K562 (cell line): ENCODE measurements around the gene PPARG. TPM values are rescaled to one million over a fixed set of nuclear protein-coding genes. Genes with fewer than 3 reads are reported as not detected.

Experiments
- ATAC-seq: fragments of 200-7000 bp; cut with Tn5 transposase; 3 replicates; pipeline ENCODE4 v1.9.1; 2020; ENCODE audit warnings: moderate library complexity
- BruUV-seq: library from RNA; stranded (reverse); fragments of 400-500 nt; replicated peaks from 2 replicates; lab custom pipeline; 2021; lab: Mats Ljungman, UMichigan
- CTCF ChIA-PET: fragments of 300-600 bp; formaldehyde crosslinking; extraction: SDS; loops from one replicate; lab custom pipeline; 2021; ENCODE audit warnings: low intra/inter-chr PET ratio; lab: Yijun Ruan, JAX
- POLR2A ChIA-PET: fragments of 300-600, 350-650 bp; sonication (Branson Sonifier 250); formaldehyde crosslinking; extraction: SDS; loops from one replicate; lab custom pipeline; 2021; ENCODE audit warnings: antibody characterized with exemption, inconsistent platforms; lab: Yijun Ruan, JAX
- DNase-seq, 4 experiments: peaks; one replicate each; pipeline versions ENCODE4 v3.0.0 to v3.0.0-alpha.2; 2011 to 2018; ENCODE audit warnings: low spot score in 3 of 4, mixed read lengths in 3 of 4; ENCODE audit errors: extremely low read depth in 1 of 4
- FAIRE-seq: peaks from 2 replicates; lab custom pipeline; 2011; peaks lifted over from hg19 to GRCh38; lab: Jason Lieb, UNC
- H2AFZ ChIP-seq: 2 replicates; pipeline ENCODE4 v1.6.0; 2011; ENCODE audit warnings: low read depth, low read length, control low read depth, inconsistent platforms
- H3K27ac ChIP-seq: fragments of 200-600 bp; 3 replicates; pipeline ENCODE4 v1.8.0; 2011; ENCODE audit warnings: low read depth, mild to moderate bottlenecking, control low read depth, inconsistent platforms, low read length, moderate library complexity, mixed read lengths; ENCODE audit errors: extremely low read depth
- H3K27me3 ChIP-seq, 2 experiments: fragments of 300-600 bp in 1 of 2; 2 replicates in 1 of 2; 3 replicates in 1 of 2; pipeline versions ENCODE4 v1.6.0 to v1.8.0; 2011; ENCODE audit warnings: inconsistent platforms in 2 of 2, low read length in 2 of 2, mild to moderate bottlenecking in 1 of 2, mixed read lengths in 1 of 2, moderate library complexity in 1 of 2; ENCODE audit not compliant: control insufficient read depth in 2 of 2, insufficient read depth in 2 of 2
- H3K36me3 ChIP-seq: fragments of 300-600 bp; 3 replicates; pipeline ENCODE4 v1.8.0; 2011; ENCODE audit warnings: mild to moderate bottlenecking, low read length, inconsistent platforms; ENCODE audit not compliant: control insufficient read depth, insufficient read depth
- H3K4me1 ChIP-seq, 2 experiments: fragments of 200-600 bp in 1 of 2; replicated peaks in 1 of 2; 2 replicates in 1 of 2; 3 replicates in 1 of 2; pipeline versions ENCODE4 v1.5.1 to v1.8.0; 2011; ENCODE audit warnings: inconsistent platforms in 2 of 2, low read length in 2 of 2, mild to moderate bottlenecking in 1 of 2, mixed read lengths in 1 of 2, moderate library complexity in 1 of 2; ENCODE audit not compliant: control insufficient read depth in 2 of 2, insufficient read depth in 2 of 2
- H3K4me2 ChIP-seq: 2 replicates; pipeline ENCODE4 v1.6.1; 2011; ENCODE audit warnings: low read length, control low read depth, inconsistent platforms, mixed read lengths; ENCODE audit not compliant: insufficient read depth
- H3K4me3 ChIP-seq: fragments of 200-600 bp; sonication (generic), shearing (Covaris generic); 2 replicates; pipeline ENCODE4 v1.5.1; 2016; ENCODE audit warnings: control low read depth, inconsistent platforms
- H3K79me2 ChIP-seq: fragments of 200-600 bp; 3 replicates; pipeline ENCODE4 v1.8.0; 2011; ENCODE audit warnings: low read length, inconsistent platforms; ENCODE audit not compliant: control insufficient read depth, insufficient read depth
- H3K9ac ChIP-seq, 2 experiments: 2 replicates each; pipeline versions ENCODE4 v1.6.0 to v1.6.1; 2011; ENCODE audit warnings: low read depth in 2 of 2, low read length in 2 of 2, control low read depth in 1 of 2, inconsistent platforms in 1 of 2, mild to moderate bottlenecking in 1 of 2, mixed read lengths in 1 of 2; ENCODE audit not compliant: insufficient read depth in 1 of 2
- H3K9me1 ChIP-seq: one replicate; pipeline ENCODE4 v1.6.0; 2011; ENCODE audit warnings: inconsistent platforms, mild to moderate bottlenecking, low read length, moderate library complexity; ENCODE audit not compliant: control insufficient read depth, insufficient read depth
- H3K9me3 ChIP-seq: replicated peaks from 2 replicates; pipeline ENCODE4 v1.5.1; 2011; ENCODE audit warnings: low read depth, low read length, inconsistent platforms; ENCODE audit not compliant: control insufficient read depth, insufficient read depth
- H4K20me1 ChIP-seq: replicated peaks from 2 replicates; pipeline ENCODE4 v1.6.1; 2011; ENCODE audit warnings: low read length, inconsistent platforms, mixed read lengths; ENCODE audit not compliant: control insufficient read depth, insufficient read depth
- WGBS: fragments of 100-300 bp; shearing (Covaris generic); methylation state at CpG from one replicate; pipeline ENCODE4 v1.1.6; 2016; ENCODE audit warnings: low coverage, mixed read lengths; ENCODE audit not compliant: insufficient coverage; ENCODE audit errors: missing lambda C conversion rate; 5-methylcytosine and 5-hydroxymethylcytosine counted together
- in situ Hi-C: fragments of 300-500 bp; cut with MboI; formaldehyde crosslinking; loops from 4 replicates; pipeline ENCODE4 v1.15.0; 2018; ENCODE audit warnings: inconsistent platforms, mixed read lengths
- intact Hi-C: fragments of 100-400 bp; cut with micrococcal nuclease; formaldehyde crosslinking; loops from 2 replicates; pipeline ENCODE4 v1.14.2; 2022
- polyA plus RNA-seq, 8 experiments: library from polyadenylated mRNA; depleted of rRNA in 4 of 8; stranded (reverse) in 5 of 8; unstranded in 3 of 8; fragments of >200 nt; fragmentation: Nextera tagmentation in 2 of 8; fragmentation: Illumina TruSeq in 1 of 8; extraction: Ambion mirVana in 2 of 8; extraction: Trizol in 1 of 8; gene quantifications; 2 replicates each; pipeline versions ENCODE4 v1.2.1 to v1.2.3, GENCODE V29; 2011 to 2014; ENCODE audit warnings: inconsistent platforms in 1 of 8, missing spikeins in 1 of 8
- total RNA-seq, 7 experiments: library from RNA; depleted of rRNA in 6 of 7; stranded (reverse); fragments of >200 nt in 6 of 7; fragmentation: Illumina TruSeq in 2 of 7; extraction: Trizol in 2 of 7; gene quantifications; 2 replicates each; pipeline versions ENCODE4 v1.2.1 to v1.2.3, GENCODE V29; 2011 to 2021; ENCODE audit warnings: low replicate concordance in 1 of 7
- TF ChIP-seq, protein P1 (sequence below): fragments of 150-350 bp; IDR thresholded peaks from 2 replicates; pipeline ENCODE4 v1.6.1; 2014; ENCODE audit warnings: low read depth, mild to moderate bottlenecking, low read length, borderline replicate concordance

The PPARG gene
- total and polyA plus RNA-seq, 9 of the 15 experiments (the other 6 are each of a cell fraction or from before 2014, with no cell fraction given): not detected

- BruUV-seq: no TSS peak
- in situ Hi-C loops (no loop called here), intact Hi-C loops (no loop called here)
- Histone ChIP-seq H3K9me3 (no peaks in the 10 kb centered on the region), H3K9me1 (no peaks in the 10 kb centered on the region), H3K4me3 (no peak overlapping the region), H3K4me1 (no peaks in the 10 kb centered on the region), H3K27ac (no peak overlapping the region)
- FAIRE-seq: no peak
- no peak for ATAC-seq
- WGBS: 2% methylated on average over 6 of the region's 6 CpGs
- no peak for DNase-seq
- POLR2A ChIA-PET: no interaction called here
- TF ChIP-seq, protein P1, sequence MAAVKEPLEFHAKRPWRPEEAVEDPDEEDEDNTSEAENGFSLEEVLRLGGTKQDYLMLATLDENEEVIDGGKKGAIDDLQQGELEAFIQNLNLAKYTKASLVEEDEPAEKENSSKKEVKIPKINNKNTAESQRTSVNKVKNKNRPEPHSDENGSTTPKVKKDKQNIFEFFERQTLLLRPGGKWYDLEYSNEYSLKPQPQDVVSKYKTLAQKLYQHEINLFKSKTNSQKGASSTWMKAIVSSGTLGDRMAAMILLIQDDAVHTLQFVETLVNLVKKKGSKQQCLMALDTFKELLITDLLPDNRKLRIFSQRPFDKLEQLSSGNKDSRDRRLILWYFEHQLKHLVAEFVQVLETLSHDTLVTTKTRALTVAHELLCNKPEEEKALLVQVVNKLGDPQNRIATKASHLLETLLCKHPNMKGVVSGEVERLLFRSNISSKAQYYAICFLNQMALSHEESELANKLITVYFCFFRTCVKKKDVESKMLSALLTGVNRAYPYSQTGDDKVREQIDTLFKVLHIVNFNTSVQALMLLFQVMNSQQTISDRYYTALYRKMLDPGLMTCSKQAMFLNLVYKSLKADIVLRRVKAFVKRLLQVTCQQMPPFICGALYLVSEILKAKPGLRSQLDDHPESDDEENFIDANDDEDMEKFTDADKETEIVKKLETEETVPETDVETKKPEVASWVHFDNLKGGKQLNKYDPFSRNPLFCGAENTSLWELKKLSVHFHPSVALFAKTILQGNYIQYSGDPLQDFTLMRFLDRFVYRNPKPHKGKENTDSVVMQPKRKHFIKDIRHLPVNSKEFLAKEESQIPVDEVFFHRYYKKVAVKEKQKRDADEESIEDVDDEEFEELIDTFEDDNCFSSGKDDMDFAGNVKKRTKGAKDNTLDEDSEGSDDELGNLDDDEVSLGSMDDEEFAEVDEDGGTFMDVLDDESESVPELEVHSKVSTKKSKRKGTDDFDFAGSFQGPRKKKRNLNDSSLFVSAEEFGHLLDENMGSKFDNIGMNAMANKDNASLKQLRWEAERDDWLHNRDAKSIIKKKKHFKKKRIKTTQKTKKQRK: no peak
- TF ChIP-seq, all 486 proteins: peak for 0
- Histone ChIP-seq H3K4me2 (no peak overlapping the region), H3K9ac (no peak overlapping the region), H2AFZ (no peak overlapping the region), H3K79me2 (no peaks in the 10 kb centered on the region), H3K27me3 (peaks cover 0 to 5% of the 10 kb centered on the region in 2 experiments; a peak in 3 of 5 replicates), H3K36me3 (no peaks in the 10 kb centered on the region), H4K20me1 (no peaks in the 10 kb centered on the region)
- CTCF ChIA-PET: no interaction called here
Measured at GRCh38 chr3:12294885-12295580, 6.2 kb downstream of the PPARG start.
